Measurements from ENCODE around the gene ADGRV1. TPM values are rescaled to one million over a fixed set of nuclear protein-coding genes. Genes with fewer than 3 reads are reported as not detected.
"Not testable (repeated sequence)": the region's sequence is repeated elsewhere in the genome, so short reads cannot be mapped to it uniquely, and the experiment has no call there.

ADGRV1 gene
- total RNA-seq, 2 experiments from 2014 or later = not detected

DNA sequence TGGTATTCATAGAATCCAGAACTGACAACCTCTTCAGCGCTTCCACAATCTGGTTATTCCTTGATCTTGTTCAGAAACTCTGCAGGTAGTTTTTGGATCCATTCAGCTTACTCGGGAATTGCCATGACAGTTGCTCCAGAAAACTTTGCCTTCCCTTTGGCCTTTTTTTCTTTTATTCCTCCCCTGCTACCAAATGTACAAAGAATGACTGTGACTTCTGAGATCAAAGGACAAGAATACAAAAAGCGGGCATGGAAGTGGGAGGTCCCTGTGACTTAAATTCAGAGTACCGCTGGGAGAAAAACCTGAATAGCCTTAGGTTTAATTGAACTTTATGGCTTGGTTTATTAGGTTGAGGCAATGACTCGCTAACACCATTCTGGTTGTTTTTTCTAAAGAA is 59.5 kb downstream of the ADGRV1 start:
- Histone ChIP-seq H3K9me2 (ENCODE audit: insufficient read depth, low read length) (no peaks in the 10 kb centered on the region), H3K79me2 (ENCODE audit: insufficient read depth, low read depth, low read length) (no peaks in the 10 kb centered on the region), H4K20me1 (ENCODE audit: insufficient read depth, low read length) (no peaks in the 10 kb centered on the region), H3K27ac (ENCODE audit: low read depth, low read length, poor library complexity, severe bottlenecking) (no peak overlapping the region), H3K36me3 (ENCODE audit: insufficient read depth, low read length) (no peaks in the 10 kb centered on the region), H3K4me2 (ENCODE audit: low read length) (no peak overlapping the region), H3K9me3 (ENCODE audit: low read length) (no peaks in the 10 kb centered on the region), H3K4me1 (ENCODE audit: insufficient read depth, low read length, poor library complexity, severe bottlenecking) (no peaks in the 10 kb centered on the region), H2AFZ (ENCODE audit: low read length) (no peak overlapping the region), H3K4me3 (ENCODE audit: low read depth, low read length, poor library complexity, severe bottlenecking) (no peak overlapping the region)
- no peak for DNase-seq (ENCODE audit: low spot score)
- intact Hi-C loops (cut with micrococcal nuclease; ENCODE audit: unreplicated experiment) = no loop called here
- no TSS peak for BruUV-seq (replicated peaks)
- ChIA-PET CTCF (ENCODE audit: unreplicated experiment) (no interaction called here), POLR2A (interaction anchor here (0.5 kb wide), 1 partner anchor 66 kb away, joined by 3 read pairs; no protein-coding TSS in a partner anchor)
- no peak for TF ChIP-seq EZH2phosphoT487 (IDR thresholded peaks at IDR 0.05; ENCODE audit: borderline replicate concordance, low read depth, low read length)
- TF ChIP-seq, protein P1, sequence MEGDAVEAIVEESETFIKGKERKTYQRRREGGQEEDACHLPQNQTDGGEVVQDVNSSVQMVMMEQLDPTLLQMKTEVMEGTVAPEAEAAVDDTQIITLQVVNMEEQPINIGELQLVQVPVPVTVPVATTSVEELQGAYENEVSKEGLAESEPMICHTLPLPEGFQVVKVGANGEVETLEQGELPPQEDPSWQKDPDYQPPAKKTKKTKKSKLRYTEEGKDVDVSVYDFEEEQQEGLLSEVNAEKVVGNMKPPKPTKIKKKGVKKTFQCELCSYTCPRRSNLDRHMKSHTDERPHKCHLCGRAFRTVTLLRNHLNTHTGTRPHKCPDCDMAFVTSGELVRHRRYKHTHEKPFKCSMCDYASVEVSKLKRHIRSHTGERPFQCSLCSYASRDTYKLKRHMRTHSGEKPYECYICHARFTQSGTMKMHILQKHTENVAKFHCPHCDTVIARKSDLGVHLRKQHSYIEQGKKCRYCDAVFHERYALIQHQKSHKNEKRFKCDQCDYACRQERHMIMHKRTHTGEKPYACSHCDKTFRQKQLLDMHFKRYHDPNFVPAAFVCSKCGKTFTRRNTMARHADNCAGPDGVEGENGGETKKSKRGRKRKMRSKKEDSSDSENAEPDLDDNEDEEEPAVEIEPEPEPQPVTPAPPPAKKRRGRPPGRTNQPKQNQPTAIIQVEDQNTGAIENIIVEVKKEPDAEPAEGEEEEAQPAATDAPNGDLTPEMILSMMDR (conservative IDR thresholded peaks at IDR 0.05; ENCODE audit: low read length) = no peak

DNA sequence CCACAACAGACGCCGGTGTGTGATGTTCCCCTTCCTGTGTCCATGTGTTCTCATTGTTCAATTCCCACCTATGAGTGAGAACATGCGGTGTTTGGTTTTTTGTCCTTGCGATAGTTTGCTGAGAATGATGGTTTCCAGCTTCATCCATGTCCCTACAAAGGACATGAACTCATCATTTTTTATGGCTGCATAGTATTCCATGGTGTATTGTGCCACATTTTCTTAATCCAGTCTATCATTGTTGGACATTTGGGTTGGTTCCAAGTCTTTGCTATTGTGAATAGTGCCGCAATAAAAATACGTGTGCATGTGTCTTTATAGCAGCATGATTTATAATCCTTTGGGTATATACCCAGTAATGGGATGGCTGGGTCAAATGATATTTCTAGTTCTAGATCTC is 61.2 kb downstream of the ADGRV1 start:
- H2AFZ ChIP-seq (ENCODE audit: low read length); DNase-seq (ENCODE audit: low spot score); H3K4me3 ChIP-seq (ENCODE audit: low read depth, low read length, poor library complexity, severe bottlenecking); H3K79me2 ChIP-seq (ENCODE audit: insufficient read depth, low read depth, low read length); H3K9me2 ChIP-seq (ENCODE audit: insufficient read depth, low read length); H4K20me1 ChIP-seq (ENCODE audit: insufficient read depth, low read length); intact Hi-C loops (cut with micrococcal nuclease; ENCODE audit: unreplicated experiment); H3K9me3 ChIP-seq (ENCODE audit: low read length); H3K4me2 ChIP-seq (ENCODE audit: low read length); H3K4me1 ChIP-seq (ENCODE audit: insufficient read depth, low read length, poor library complexity, severe bottlenecking); POLR2A ChIA-PET; BruUV-seq (replicated peaks); H3K27ac ChIP-seq (ENCODE audit: low read depth, low read length, poor library complexity, severe bottlenecking); H3K36me3 ChIP-seq (ENCODE audit: insufficient read depth, low read length); CTCF ChIA-PET (ENCODE audit: unreplicated experiment): not testable (repeated sequence)

DNA sequence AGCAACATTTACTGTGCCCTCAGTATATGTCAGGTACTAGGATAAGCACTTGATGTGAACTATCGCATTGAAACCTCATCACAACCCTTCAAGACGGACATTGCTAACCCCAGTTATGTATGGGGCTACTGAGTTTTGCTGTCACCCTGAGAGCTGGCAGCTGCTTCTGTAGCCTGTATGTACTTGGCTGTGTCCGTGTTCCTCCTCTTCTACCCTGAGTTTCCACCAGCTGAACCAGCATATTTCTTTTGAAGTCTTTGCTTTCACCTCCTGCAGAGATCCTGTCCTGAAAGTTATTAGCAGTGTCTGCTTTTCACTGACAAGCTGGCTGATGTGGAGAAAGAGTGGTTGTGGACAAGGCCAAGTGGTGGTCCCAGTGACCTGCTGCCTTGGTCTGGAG is 63.3 kb downstream of the ADGRV1 start:
- Histone ChIP-seq H3K9me3 (ENCODE audit: low read length) (no peaks in the 10 kb centered on the region), H3K9me2 (ENCODE audit: insufficient read depth, low read length) (no peaks in the 10 kb centered on the region; the same call in 1 of the 2 replicates), H4K20me1 (ENCODE audit: insufficient read depth, low read length) (no peaks in the 10 kb centered on the region), H3K79me2 (ENCODE audit: insufficient read depth, low read depth, low read length) (no peaks in the 10 kb centered on the region), H3K4me2 (ENCODE audit: low read length) (no peak overlapping the region), H3K27ac (ENCODE audit: low read depth, low read length, poor library complexity, severe bottlenecking) (no peak overlapping the region), H2AFZ (ENCODE audit: low read length) (no peak overlapping the region), H3K4me1 (ENCODE audit: insufficient read depth, low read length, poor library complexity, severe bottlenecking) (no peaks in the 10 kb centered on the region), H3K4me3 (ENCODE audit: low read depth, low read length, poor library complexity, severe bottlenecking) (no peak overlapping the region), H3K36me3 (ENCODE audit: insufficient read depth, low read length) (no peaks in the 10 kb centered on the region)
- POLR2A ChIA-PET = no interaction called here
- BruUV-seq (replicated peaks) = no TSS peak
- no peak for TF ChIP-seq EZH2phosphoT487 (IDR thresholded peaks at IDR 0.05; ENCODE audit: borderline replicate concordance, low read depth, low read length)
- TF ChIP-seq, protein P1 (conservative IDR thresholded peaks at IDR 0.05; ENCODE audit: low read length) = no peak
- intact Hi-C loops (cut with micrococcal nuclease; ENCODE audit: unreplicated experiment) = no loop called here
- DNase-seq (ENCODE audit: low spot score) = no peak
- CTCF ChIA-PET (ENCODE audit: unreplicated experiment) = no interaction called here
